Measurements from ENCODE around the gene MYCN.
"Not testable (repeated sequence)": the region's sequence is repeated elsewhere in the genome, so short reads cannot be mapped to it uniquely, and the experiment has no call there.

Gene MYCN

GRCh38 chr2:15909736-15910135 is 30.6 kb upstream of the MYCN start:
- Histone ChIP-seq H3K4me1 (ENCODE audit: control insufficient read depth, insufficient read depth, low read length) (no peaks in the 10 kb centered on the region), H3K36me3 (ENCODE audit: control insufficient read depth, insufficient read depth, low read length, severe bottlenecking) (no peaks in the 10 kb centered on the region), H3K4me3 (ENCODE audit: low read length) (no peak overlapping the region), H3K9ac (ENCODE audit: low read length) (no peak overlapping the region), H3K9me3 (ENCODE audit: control insufficient read depth, low read length) (peaks cover 5% of the 10 kb centered on the region), H3K27me3 (replicated peaks; ENCODE audit: control insufficient read depth, insufficient read depth, low read length) (peaks cover 5% of the 10 kb centered on the region)
- DNase-seq (ENCODE audit: low read depth) = no peak

- H3K27me3 ChIP-seq (replicated peaks; ENCODE audit: control insufficient read depth, insufficient read depth, low read length); H3K4me3 ChIP-seq (ENCODE audit: low read length); DNase-seq (ENCODE audit: low read depth); H3K9ac ChIP-seq (ENCODE audit: low read length); H3K4me1 ChIP-seq (ENCODE audit: control insufficient read depth, insufficient read depth, low read length); H3K9me3 ChIP-seq (ENCODE audit: control insufficient read depth, low read length); H3K36me3 ChIP-seq (ENCODE audit: control insufficient read depth, insufficient read depth, low read length, severe bottlenecking): not testable (repeated sequence)
Measured at GRCh38 chr2:15911270-15911669, 29.1 kb upstream of the MYCN start.

- Histone ChIP-seq H3K36me3 (ENCODE audit: control insufficient read depth, insufficient read depth, low read length, severe bottlenecking) (no peaks in the 10 kb centered on the region), H3K9me3 (ENCODE audit: control insufficient read depth, low read length) (no peaks in the 10 kb centered on the region), H3K4me1 (ENCODE audit: control insufficient read depth, insufficient read depth, low read length) (no peaks in the 10 kb centered on the region), H3K4me3 (ENCODE audit: low read length) (no peak overlapping the region), H3K9ac (ENCODE audit: low read length) (no peak overlapping the region), H3K27me3 (replicated peaks; ENCODE audit: control insufficient read depth, insufficient read depth, low read length) (peaks cover 13% of the 10 kb centered on the region)
- no peak for DNase-seq (ENCODE audit: low read depth)
Measured at GRCh38 chr2:15911686-15912085, 28.7 kb upstream of the MYCN start.

GRCh38 chr2:15912203-15912602 is 28.1 kb upstream of the MYCN start:
- Histone ChIP-seq H3K9me3 (ENCODE audit: control insufficient read depth, low read length) (no peaks in the 10 kb centered on the region), H3K36me3 (ENCODE audit: control insufficient read depth, insufficient read depth, low read length, severe bottlenecking) (no peaks in the 10 kb centered on the region), H3K4me3 (ENCODE audit: low read length) (peak overlapping the region; percentile 8), H3K27me3 (replicated peaks; ENCODE audit: control insufficient read depth, insufficient read depth, low read length) (peaks cover 17% of the 10 kb centered on the region), H3K9ac (ENCODE audit: low read length) (no peak overlapping the region), H3K4me1 (ENCODE audit: control insufficient read depth, insufficient read depth, low read length) (no peaks in the 10 kb centered on the region)
- DNase-seq (ENCODE audit: low read depth) = no peak

- no peaks in the 10 kb centered on the region for H3K4me1 ChIP-seq (ENCODE audit: control insufficient read depth, insufficient read depth, low read length)
- H3K9me3 ChIP-seq (ENCODE audit: control insufficient read depth, low read length) = no peaks in the 10 kb centered on the region
- no peak for DNase-seq (ENCODE audit: low read depth)
- H3K4me3 ChIP-seq (ENCODE audit: low read length) = no peak overlapping the region
- H3K36me3 ChIP-seq (ENCODE audit: control insufficient read depth, insufficient read depth, low read length, severe bottlenecking) = no peaks in the 10 kb centered on the region
- H3K9ac ChIP-seq (ENCODE audit: low read length) = no peak overlapping the region
- H3K27me3 ChIP-seq (replicated peaks; ENCODE audit: control insufficient read depth, insufficient read depth, low read length) = peaks cover 21% of the 10 kb centered on the region
Measured at GRCh38 chr2:15913146-15913545, 27.2 kb upstream of the MYCN start.

GRCh38 chr2:15914596-15915385 is 25.6 kb upstream of the MYCN start:
- peaks cover 28% of the 10 kb centered on the region for H3K27me3 ChIP-seq (replicated peaks; ENCODE audit: control insufficient read depth, insufficient read depth, low read length)
- no peaks in the 10 kb centered on the region for H3K4me1 ChIP-seq (ENCODE audit: control insufficient read depth, insufficient read depth, low read length)
- no peaks in the 10 kb centered on the region for H3K36me3 ChIP-seq (ENCODE audit: control insufficient read depth, insufficient read depth, low read length, severe bottlenecking)
- no peak for DNase-seq (ENCODE audit: low read depth)
- H3K9me3 ChIP-seq (ENCODE audit: control insufficient read depth, low read length) = no peaks in the 10 kb centered on the region
- no peak overlapping the region for H3K9ac ChIP-seq (ENCODE audit: low read length)
- no peak overlapping the region for H3K4me3 ChIP-seq (ENCODE audit: low read length)

- H3K27me3 ChIP-seq (replicated peaks; ENCODE audit: control insufficient read depth, insufficient read depth, low read length) = peaks cover 33% of the 10 kb centered on the region
- not testable (repeated sequence) for H3K4me3 ChIP-seq (ENCODE audit: low read length); H3K9ac ChIP-seq (ENCODE audit: low read length); DNase-seq (ENCODE audit: low read depth); H3K36me3 ChIP-seq (ENCODE audit: control insufficient read depth, insufficient read depth, low read length, severe bottlenecking); H3K9me3 ChIP-seq (ENCODE audit: control insufficient read depth, low read length); H3K4me1 ChIP-seq (ENCODE audit: control insufficient read depth, insufficient read depth, low read length)
Measured at GRCh38 chr2:15915546-15915945, 24.8 kb upstream of the MYCN start.

GRCh38 chr2:15916336-15916735 is 24.0 kb upstream of the MYCN start:
- Histone ChIP-seq H3K4me1 (ENCODE audit: control insufficient read depth, insufficient read depth, low read length) (no peaks in the 10 kb centered on the region), H3K9ac (ENCODE audit: low read length) (no peak overlapping the region), H3K27me3 (replicated peaks; ENCODE audit: control insufficient read depth, insufficient read depth, low read length) (peaks cover 41% of the 10 kb centered on the region), H3K9me3 (ENCODE audit: control insufficient read depth, low read length) (no peaks in the 10 kb centered on the region), H3K36me3 (ENCODE audit: control insufficient read depth, insufficient read depth, low read length, severe bottlenecking) (no peaks in the 10 kb centered on the region), H3K4me3 (ENCODE audit: low read length) (no peak overlapping the region)
- no peak for DNase-seq (ENCODE audit: low read depth)

- Histone ChIP-seq H3K9ac (ENCODE audit: low read length) (no peak overlapping the region), H3K9me3 (ENCODE audit: control insufficient read depth, low read length) (no peaks in the 10 kb centered on the region), H3K27me3 (replicated peaks; ENCODE audit: control insufficient read depth, insufficient read depth, low read length) (peaks cover 45% of the 10 kb centered on the region), H3K36me3 (ENCODE audit: control insufficient read depth, insufficient read depth, low read length, severe bottlenecking) (no peaks in the 10 kb centered on the region), H3K4me3 (ENCODE audit: low read length) (no peak overlapping the region), H3K4me1 (ENCODE audit: control insufficient read depth, insufficient read depth, low read length) (no peaks in the 10 kb centered on the region)
- no peak for DNase-seq (ENCODE audit: low read depth)
Measured at GRCh38 chr2:15918761-15919356, 21.5 kb upstream of the MYCN start.

GRCh38 chr2:15919716-15920434 is 20.5 kb upstream of the MYCN start:
- H3K9ac ChIP-seq (ENCODE audit: low read length) = no peak overlapping the region
- no peaks in the 10 kb centered on the region for H3K36me3 ChIP-seq (ENCODE audit: control insufficient read depth, insufficient read depth, low read length, severe bottlenecking)
- no peak for DNase-seq (ENCODE audit: low read depth)
- H3K4me3 ChIP-seq (ENCODE audit: low read length) = no peak overlapping the region
- H3K4me1 ChIP-seq (ENCODE audit: control insufficient read depth, insufficient read depth, low read length) = no peaks in the 10 kb centered on the region
- H3K27me3 ChIP-seq (replicated peaks; ENCODE audit: control insufficient read depth, insufficient read depth, low read length) = peaks cover 42% of the 10 kb centered on the region
- no peaks in the 10 kb centered on the region for H3K9me3 ChIP-seq (ENCODE audit: control insufficient read depth, low read length)

GRCh38 chr2:15920696-15921095 is 19.7 kb upstream of the MYCN start:
- Histone ChIP-seq H3K4me3 (ENCODE audit: low read length) (no peak overlapping the region), H3K36me3 (ENCODE audit: control insufficient read depth, insufficient read depth, low read length, severe bottlenecking) (no peaks in the 10 kb centered on the region), H3K27me3 (replicated peaks; ENCODE audit: control insufficient read depth, insufficient read depth, low read length) (peaks cover 42% of the 10 kb centered on the region), H3K9ac (ENCODE audit: low read length) (no peak overlapping the region), H3K9me3 (ENCODE audit: control insufficient read depth, low read length) (no peaks in the 10 kb centered on the region), H3K4me1 (ENCODE audit: control insufficient read depth, insufficient read depth, low read length) (no peaks in the 10 kb centered on the region)
- DNase-seq (ENCODE audit: low read depth) = no peak

Data from adipocyte (in vitro differentiated cells).